Cardiac muscle cell (in vitro differentiated cells and primary cell): ENCODE data around the gene RFX2. TPM values are rescaled to one million over a fixed set of nuclear protein-coding genes. Genes with fewer than 3 reads are reported as not detected.
A peak's percentile ranks its signal among the peaks of the same experiment; 100 is the strongest.

Experiments
- DNase-seq, 2 donors: peaks; one replicate each; pipeline versions ENCODE4 v3.0.0 to v3.0.0-alpha.2; 2010 to 2017; ENCODE audit warnings: low read depth in 1 of 2, low spot score in 1 of 2
- H3K27ac ChIP-seq: fragments of 200-600 bp; sonication (generic); 2 replicates; pipeline ENCODE4 v1.5.1; 2016
- H3K27me3 ChIP-seq: fragments of 200-600 bp; sonication (generic); 2 replicates; pipeline ENCODE4 v1.6.0; 2016; ENCODE audit warnings: control low read depth
- H3K36me3 ChIP-seq: fragments of 200-600 bp; sonication (generic); 2 replicates; pipeline ENCODE4 v1.5.1; 2016; ENCODE audit warnings: control low read depth
- H3K4me1 ChIP-seq: fragments of 200-600 bp; sonication (generic); 2 replicates; pipeline ENCODE4 v1.8.1; 2017; ENCODE audit warnings: low read depth, mild to moderate bottlenecking, mixed run types
- H3K4me3 ChIP-seq: fragments of 200-600 bp; sonication (generic); 2 replicates; pipeline ENCODE4 v1.5.1; 2016; ENCODE audit warnings: mild to moderate bottlenecking
- H3K9me3 ChIP-seq: fragments of 200-600 bp; sonication (generic); 2 replicates; pipeline ENCODE4 v1.5.1; 2017; ENCODE audit warnings: low read depth, mild to moderate bottlenecking, control low read depth
- CTCF ChIP-seq: IDR thresholded peaks from 2 replicates; pipeline ENCODE4 v1.5.1; 2012; ENCODE audit warnings: low read depth, mild to moderate bottlenecking, low read length
- polyA plus RNA-seq: library from polyadenylated mRNA; unstranded; fragments of >200 nt; fragmentation: Nextera tagmentation; extraction: Ambion mirVana; gene quantifications from 2 replicates; pipeline ENCODE4 v1.2.1, GENCODE V29; 2016
- total RNA-seq: library from RNA; depleted of rRNA; stranded (reverse); fragments of >200 nt; gene quantifications from 2 replicates; pipeline ENCODE4 v1.2.3, GENCODE V29; 2016

Gene RFX2
- total and polyA plus RNA-seq, 2 experiments from 2014 or later: 3.0 to 3.9 TPM

DNA sequence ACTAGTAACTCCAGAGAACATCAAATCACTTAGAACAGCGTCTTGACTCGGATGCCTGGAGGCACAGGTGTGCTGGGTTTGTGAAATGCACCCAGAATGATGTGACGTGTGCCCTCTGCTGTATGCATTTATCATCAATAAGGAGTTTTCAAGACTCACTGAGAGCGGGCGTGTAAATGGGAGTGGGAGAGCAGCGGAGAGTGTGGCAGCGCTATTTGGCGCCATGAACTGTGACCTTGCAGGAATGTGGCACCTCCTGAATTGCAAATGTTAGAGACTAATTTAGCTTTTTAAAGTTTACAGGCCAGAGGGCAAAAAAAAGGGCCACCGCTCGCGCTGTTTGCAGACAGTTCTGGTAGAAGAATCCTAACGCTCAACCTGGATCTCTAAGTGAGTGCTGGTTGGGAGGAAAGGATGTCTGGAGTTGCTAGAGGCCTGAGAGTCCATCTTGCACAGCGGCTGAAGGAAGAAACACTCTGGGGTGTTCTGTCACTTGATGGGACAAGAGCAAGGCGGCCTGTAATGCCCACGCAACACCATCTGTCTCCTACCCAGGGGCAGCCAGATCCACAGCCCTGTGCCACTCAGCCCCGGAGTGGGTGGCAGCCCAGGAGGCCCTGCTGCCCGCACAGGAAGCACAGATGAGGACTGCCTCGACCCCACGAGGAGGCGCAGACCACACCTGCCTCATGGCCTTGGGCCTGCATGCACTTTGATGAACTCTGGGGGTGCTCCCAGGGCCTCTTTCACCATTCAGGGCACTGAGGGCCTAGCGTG is 152.0 kb downstream of the RFX2 start:
- H3K4me1 ChIP-seq: peaks cover 86% of the 10 kb centered on the region
- H3K9me3 ChIP-seq: no peaks in the 10 kb centered on the region
- no peaks in the 10 kb centered on the region for H3K36me3 ChIP-seq
- H3K27ac ChIP-seq: peak overlapping the region; percentile 82
- no peak for TF ChIP-seq CTCF
- DNase-seq: no peak
- H3K27me3 ChIP-seq: no peaks in the 10 kb centered on the region
- no peak overlapping the region for H3K4me3 ChIP-seq

- Histone ChIP-seq H3K4me1 (peaks cover 92% of the 10 kb centered on the region), H3K36me3 (no peaks in the 10 kb centered on the region), H3K4me3 (no peak overlapping the region), H3K27ac (peak overlapping the region; percentile 95), H3K9me3 (no peaks in the 10 kb centered on the region), H3K27me3 (no peaks in the 10 kb centered on the region)
- TF ChIP-seq CTCF: no peak
- no peak for DNase-seq
Measured at GRCh38 chr19:5957170-5957569, 153.1 kb downstream of the RFX2 start.

- no peaks in the 10 kb centered on the region for H3K36me3 ChIP-seq
- peaks cover 92% of the 10 kb centered on the region for H3K4me1 ChIP-seq
- H3K9me3 ChIP-seq: no peaks in the 10 kb centered on the region
- no peak for TF ChIP-seq CTCF
- no peaks in the 10 kb centered on the region for H3K27me3 ChIP-seq
- no peak overlapping the region for H3K4me3 ChIP-seq
- no peak for DNase-seq
- H3K27ac ChIP-seq: peak overlapping the region; percentile 95
Measured at GRCh38 chr19:5956728-5957127, 153.6 kb downstream of the RFX2 start.

DNA sequence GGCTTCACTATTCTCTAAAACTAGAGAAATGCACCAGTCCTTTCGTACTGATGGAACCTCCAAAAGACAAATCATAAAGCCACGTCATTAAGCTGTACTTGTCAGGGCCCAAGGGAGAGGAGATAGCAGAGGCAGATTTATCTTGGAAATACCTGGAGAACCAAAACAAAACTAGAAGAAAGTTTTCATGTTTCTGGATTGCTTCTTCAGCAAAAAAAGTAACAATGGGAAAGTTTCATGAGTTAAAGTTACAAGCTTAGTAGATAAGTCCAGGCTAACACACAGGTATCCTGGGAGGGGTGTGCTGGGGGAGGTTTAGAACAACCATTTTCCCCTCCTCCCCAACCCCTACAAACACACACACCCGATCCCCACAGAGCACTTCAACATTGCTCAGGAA is 154.0 kb downstream of the RFX2 start:
- Histone ChIP-seq H3K4me1 (peaks cover 94% of the 10 kb centered on the region), H3K4me3 (no peak overlapping the region)

GRCh38 chr19:5955636-5955935 is 154.7 kb downstream of the RFX2 start:
- H3K9me3 ChIP-seq: no peaks in the 10 kb centered on the region
- peak overlapping the region; percentile 95 for H3K27ac ChIP-seq
- no peak for TF ChIP-seq CTCF

More for the DNA sequence above, 154.0 kb downstream of the RFX2 start:
- H3K27ac ChIP-seq: peak overlapping the region; percentile 95
- TF ChIP-seq CTCF: no peak
- no peaks in the 10 kb centered on the region for H3K36me3 ChIP-seq
- no peak for DNase-seq
- no peaks in the 10 kb centered on the region for H3K9me3 ChIP-seq
- no peaks in the 10 kb centered on the region for H3K27me3 ChIP-seq

DNA sequence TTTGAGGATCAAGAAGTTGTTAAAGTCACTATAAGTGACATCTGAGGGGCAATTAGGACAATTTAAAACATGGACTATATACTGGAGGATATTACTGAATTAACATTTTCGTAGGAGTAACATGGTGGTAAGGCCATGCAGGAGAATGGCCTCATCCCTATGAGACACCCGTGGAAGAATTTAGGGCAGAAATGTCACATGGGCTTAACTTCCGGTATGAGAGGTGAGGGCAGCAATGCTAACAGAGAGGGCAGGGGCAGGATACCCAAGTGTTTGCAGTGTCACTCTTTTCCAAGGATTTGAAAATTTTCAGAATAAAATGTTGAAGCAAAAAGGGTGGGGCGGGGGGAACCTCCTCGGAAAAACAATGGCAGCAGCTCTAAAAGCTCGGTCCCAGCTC is 156.0 kb downstream of the RFX2 start:
- H3K36me3 ChIP-seq: no peaks in the 10 kb centered on the region
- H3K4me3 ChIP-seq: no peak overlapping the region
- no peak for TF ChIP-seq CTCF
- DNase-seq: no peak
- H3K4me1 ChIP-seq: peaks cover 89% of the 10 kb centered on the region
- H3K9me3 ChIP-seq: no peaks in the 10 kb centered on the region
- H3K27me3 ChIP-seq: no peaks in the 10 kb centered on the region
- peak overlapping the region; percentile 95 for H3K27ac ChIP-seq

More at GRCh38 chr19:5955636-5955935, 154.7 kb downstream of the RFX2 start:
- DNase-seq: peak in 1 of 2 donors; percentile 38
- Histone ChIP-seq H3K4me1 (peaks cover 98% of the 10 kb centered on the region), H3K36me3 (no peaks in the 10 kb centered on the region), H3K27me3 (no peaks in the 10 kb centered on the region), H3K4me3 (no peak overlapping the region)
